Thymus (tissue), 11 donors: ENCODE data around the gene TTC7B. TPM values are rescaled to one million over a fixed set of nuclear protein-coding genes. Genes with fewer than 3 reads are reported as not detected.

Experiments used
- DNase-seq, 9 donors: peaks; one replicate each; pipeline ENCODE4 v3.0.0-alpha.2; 2013; ENCODE audit warnings: low spot score in 9 of 9, low read depth in 6 of 9, missing footprints in 1 of 9
- H3K27ac ChIP-seq, 2 donors: one replicate each; pipeline ENCODE4 v1.5.1; 2013; ENCODE audit warnings: control low read depth in 1 of 2, low read depth in 1 of 2, low read length in 1 of 2, mild to moderate bottlenecking in 1 of 2, moderate library complexity in 1 of 2
- H3K27me3 ChIP-seq, 2 donors: one replicate each; pipeline ENCODE4 v1.5.1; 2013; ENCODE audit warnings: low read length in 1 of 2; ENCODE audit not compliant: control insufficient read depth in 2 of 2, insufficient read depth in 1 of 2
- H3K36me3 ChIP-seq, 2 donors: one replicate each; pipeline ENCODE4 v1.5.1; 2013; ENCODE audit warnings: low read length in 1 of 2, mild to moderate bottlenecking in 1 of 2, moderate library complexity in 1 of 2; ENCODE audit not compliant: control insufficient read depth in 2 of 2, insufficient read depth in 2 of 2
- H3K4me1 ChIP-seq, 2 donors: one replicate each; pipeline ENCODE4 v1.5.1; 2013; ENCODE audit warnings: low read length in 2 of 2; ENCODE audit not compliant: control insufficient read depth in 2 of 2, insufficient read depth in 2 of 2
- H3K4me3 ChIP-seq, 2 donors: one replicate each; pipeline ENCODE4 v1.5.1; 2013; ENCODE audit warnings: low read length in 2 of 2, control low read depth in 1 of 2, mild to moderate bottlenecking in 1 of 2
- H3K9me3 ChIP-seq, 2 donors: one replicate each; pipeline ENCODE4 v1.5.1; 2013; ENCODE audit warnings: low read length in 1 of 2, mild to moderate bottlenecking in 1 of 2; ENCODE audit not compliant: control insufficient read depth in 2 of 2, insufficient read depth in 1 of 2
- WGBS: extraction: QIAGEN DNeasy Blood & Tissue Kit; methylation state at CpG from one replicate; pipeline ENCODE4 v1.1.7; 2013; 5-methylcytosine and 5-hydroxymethylcytosine counted together
- polyA plus RNA-seq: library from polyadenylated mRNA; stranded (reverse); fragments of 200-250 nt; gene quantifications from one replicate; pipeline ENCODE4 v1.2.3, GENCODE V29; 2013
- total RNA-seq: library from RNA; stranded (reverse); fragments of 120-200 nt; gene quantifications from one replicate; pipeline ENCODE4 v1.2.4, GENCODE V29; 2013
- donor health status: healthy.

TTC7B gene
- total and polyA plus RNA-seq, 2 donors, result 3.2 to 5.6 TPM

DNA sequence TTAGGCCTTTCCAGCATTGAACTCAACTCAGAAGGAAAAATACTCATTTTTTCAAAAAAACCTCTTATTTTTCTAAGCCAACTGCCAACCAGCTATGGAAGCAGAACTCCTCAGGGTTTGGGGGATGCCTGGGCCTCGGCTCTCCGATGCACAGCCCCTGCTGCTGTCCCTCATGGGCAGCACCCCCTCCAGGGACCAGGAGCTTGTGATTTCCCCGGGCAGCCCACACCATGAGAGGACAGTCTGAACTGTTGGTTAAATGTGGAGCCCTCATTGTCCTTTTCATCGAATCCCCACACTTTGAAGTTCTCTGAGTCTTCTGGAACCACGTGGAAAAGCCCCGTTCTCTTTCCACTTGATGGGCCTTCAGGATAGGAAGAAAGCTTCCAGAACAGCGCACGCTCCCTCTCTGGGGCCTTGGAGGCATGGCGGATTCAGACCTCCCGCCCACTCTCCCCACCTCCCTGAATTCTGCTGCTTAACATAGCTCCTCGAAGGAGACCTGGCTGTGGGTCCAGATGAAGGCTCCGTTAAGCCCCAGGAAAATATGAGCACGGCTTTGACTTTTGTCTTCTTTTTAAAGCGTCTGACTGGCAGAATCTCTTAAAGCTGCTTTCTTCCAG, 262.8 kb downstream of the TTC7B start:
- Histone ChIP-seq H3K4me1 (no peaks in the 10 kb centered on the region), H3K9me3 (no peaks in the 10 kb centered on the region), H3K36me3 (no peaks in the 10 kb centered on the region), H3K27me3 (no peaks in the 10 kb centered on the region), H3K27ac (no peak overlapping the region), H3K4me3 (no peak overlapping the region)
- no peak for DNase-seq
- whole genome bisulfite sequencing, result 97% methylated on average over 14 of the region's 14 CpGs

DNA sequence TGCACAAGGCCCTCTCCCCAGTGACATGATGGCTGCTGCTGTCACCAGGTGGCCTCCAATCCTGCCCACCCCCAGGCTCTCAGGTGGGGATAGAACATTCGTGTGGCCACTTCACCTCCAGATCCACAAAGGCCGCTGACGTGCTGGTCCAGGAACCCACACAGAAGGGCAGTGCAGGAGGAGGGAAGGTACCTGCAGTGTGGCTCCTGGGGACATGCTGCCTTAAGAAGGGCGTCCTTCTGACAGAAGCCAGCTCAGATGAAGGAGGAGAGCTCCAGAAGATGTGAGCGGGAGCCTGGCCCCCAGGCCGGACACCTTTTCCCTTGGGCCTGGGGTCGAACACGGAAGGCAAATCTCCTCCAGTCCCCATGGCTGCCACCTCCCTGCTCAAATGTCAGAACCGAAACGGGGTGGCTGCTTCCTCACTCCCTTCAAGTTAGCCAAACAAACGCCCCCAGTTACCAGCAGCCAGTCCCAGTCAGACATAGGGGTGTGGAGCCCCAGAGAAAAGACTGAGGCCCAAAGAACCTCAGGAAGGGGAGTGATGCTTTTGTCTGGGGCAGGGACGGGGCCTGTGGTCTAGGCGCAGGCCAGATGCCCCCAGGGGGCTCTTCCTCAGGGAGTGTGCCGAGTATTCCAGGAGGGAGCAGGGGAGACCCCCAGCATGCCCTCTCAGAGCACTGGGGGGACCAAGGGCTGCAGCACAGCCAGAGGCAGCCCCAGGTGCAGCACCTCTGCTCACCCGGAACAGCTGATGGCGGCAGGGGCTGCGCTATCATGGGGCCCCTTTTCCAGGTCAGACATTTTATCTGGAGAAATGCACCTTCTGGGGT, 263.5 kb downstream of the TTC7B start:
- H3K36me3 ChIP-seq, result no peaks in the 10 kb centered on the region

DNA sequence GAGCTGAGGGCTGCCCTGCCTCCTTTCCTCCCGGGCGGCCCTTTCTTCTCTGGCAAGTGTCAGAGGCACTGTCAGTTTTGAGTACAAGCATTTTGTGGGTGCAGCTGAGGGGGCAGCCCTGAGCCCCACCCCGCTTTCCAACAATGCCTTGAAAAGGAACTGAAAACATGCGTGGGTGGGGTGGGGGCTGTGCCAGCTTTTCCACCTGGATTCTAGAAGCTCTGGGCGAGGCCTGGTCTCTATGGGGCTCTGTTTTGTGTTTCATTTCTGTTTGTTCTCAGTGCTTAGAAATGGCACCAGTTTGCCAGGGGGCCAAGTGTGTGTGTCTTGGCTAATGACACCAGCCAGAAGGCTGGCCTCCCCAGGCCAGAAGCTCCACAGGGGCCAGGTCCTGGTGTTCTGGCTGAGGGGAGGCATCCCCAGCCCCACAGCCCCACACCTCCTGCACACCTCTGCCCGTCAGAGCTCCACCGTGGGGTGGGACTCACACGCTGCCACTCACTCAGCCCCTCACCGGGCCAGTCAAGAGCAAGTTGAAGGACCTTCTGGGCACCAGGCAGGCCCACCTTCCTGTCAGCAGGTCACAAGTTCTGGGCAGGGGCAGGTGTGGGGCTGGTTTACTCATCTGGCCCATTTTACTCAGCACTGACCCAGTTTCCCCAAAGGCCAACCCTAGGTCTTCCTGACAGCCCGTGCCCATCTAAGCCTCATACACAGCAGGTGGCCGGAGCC, 264.3 kb downstream of the TTC7B start:
- H3K27me3 ChIP-seq, result no peaks in the 10 kb centered on the region
- 95% methylated on average over 11 of the region's 11 CpGs for WGBS
- H3K4me3 ChIP-seq, result no peak overlapping the region
- no peaks in the 10 kb centered on the region for H3K9me3 ChIP-seq
- H3K27ac ChIP-seq, result no peak overlapping the region
- no peaks in the 10 kb centered on the region for H3K36me3 ChIP-seq
- no peak for DNase-seq
- no peaks in the 10 kb centered on the region for H3K4me1 ChIP-seq

More for the DNA sequence above, 263.5 kb downstream of the TTC7B start:
- no peak overlapping the region for H3K27ac ChIP-seq
- no peak for DNase-seq
- no peaks in the 10 kb centered on the region for H3K27me3 ChIP-seq
- 92% methylated on average over 17 of the region's 17 CpGs for WGBS
- no peaks in the 10 kb centered on the region for H3K4me1 ChIP-seq
- no peaks in the 10 kb centered on the region for H3K9me3 ChIP-seq
- no peak overlapping the region for H3K4me3 ChIP-seq

DNA sequence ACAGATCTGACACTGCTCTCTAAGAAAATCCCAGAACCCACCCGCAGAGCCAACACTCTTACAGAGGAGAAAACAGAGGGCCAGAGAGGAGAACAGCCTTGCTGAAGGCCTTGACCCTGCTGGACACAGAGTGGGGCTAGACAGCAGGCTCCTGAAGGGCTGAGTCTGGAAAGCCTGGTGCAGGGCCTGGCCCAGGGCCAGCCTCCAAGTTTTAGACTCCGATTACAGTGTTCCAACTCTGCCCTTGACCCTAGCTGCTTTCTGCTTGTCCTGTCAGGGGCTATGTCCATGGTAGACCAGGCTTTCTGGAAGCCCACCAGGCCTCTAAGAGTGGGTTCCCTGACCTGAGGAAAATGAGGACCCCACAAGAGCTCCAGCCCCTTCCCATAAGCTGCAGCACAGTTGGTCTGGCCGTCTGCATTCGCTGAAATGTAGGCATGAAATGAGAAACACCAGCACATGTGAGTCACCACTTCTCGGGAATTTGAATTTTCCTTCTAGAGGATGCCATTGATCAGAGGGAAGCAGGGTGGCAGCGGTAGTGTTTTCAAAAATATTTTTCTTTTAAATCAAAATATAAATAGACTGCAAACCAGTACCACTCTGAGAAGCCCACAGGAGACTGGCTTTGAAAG, 265.0 kb downstream of the TTC7B start:
- Histone ChIP-seq H3K27ac (no peak overlapping the region), H3K4me1 (no peaks in the 10 kb centered on the region), H3K9me3 (no peaks in the 10 kb centered on the region), H3K36me3 (no peaks in the 10 kb centered on the region), H3K4me3 (no peak overlapping the region), H3K27me3 (no peaks in the 10 kb centered on the region)
- DNase-seq, result no peak
- WGBS, result 96% methylated on average over 6 of the region's 6 CpGs

DNA sequence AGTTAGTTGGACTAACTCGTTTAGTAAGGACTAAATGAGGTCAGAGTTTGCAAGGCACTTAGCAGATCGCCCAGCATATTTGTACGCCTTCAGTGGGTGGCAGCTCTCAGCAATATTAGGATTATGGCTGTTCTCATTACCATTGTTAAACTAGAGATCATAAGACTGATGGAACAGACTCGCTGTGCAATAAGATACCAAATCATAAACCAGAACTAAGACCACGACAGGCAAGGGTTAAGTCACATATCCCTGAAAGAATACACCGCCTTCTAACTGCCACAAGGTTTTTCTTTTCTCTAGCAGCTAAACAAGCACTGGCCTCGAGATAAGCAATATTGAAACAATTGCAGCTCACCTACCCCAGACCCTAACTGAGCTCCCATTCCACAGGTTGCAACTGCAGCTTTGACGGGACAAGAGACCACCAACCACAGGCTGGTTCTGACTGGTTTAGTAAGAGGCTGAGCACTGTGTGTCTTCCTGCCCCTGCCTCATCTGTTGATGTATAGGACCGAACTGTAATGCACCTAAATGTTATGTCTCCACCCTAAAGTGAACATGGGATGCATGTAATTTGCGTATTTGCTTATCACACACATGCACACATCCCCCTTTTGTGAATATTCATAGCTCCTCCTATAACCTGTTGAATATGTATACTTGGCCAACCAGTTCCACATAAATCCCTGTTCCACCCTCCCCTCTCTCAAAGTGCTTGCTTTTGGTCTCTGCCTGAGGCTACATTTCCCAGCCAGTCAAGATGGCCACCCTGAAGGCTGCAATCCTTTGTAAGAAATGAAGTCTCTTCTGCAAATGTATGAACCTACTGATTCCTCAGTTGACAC, 266.2 kb downstream of the TTC7B start:
- Histone ChIP-seq H3K27ac (no peak overlapping the region), H3K36me3 (no peaks in the 10 kb centered on the region), H3K27me3 (no peaks in the 10 kb centered on the region), H3K4me3 (no peak overlapping the region), H3K4me1 (no peaks in the 10 kb centered on the region), H3K9me3 (no peaks in the 10 kb centered on the region)
- no peak for DNase-seq
- 89% methylated on average over 10 of the region's 10 CpGs for WGBS

DNA sequence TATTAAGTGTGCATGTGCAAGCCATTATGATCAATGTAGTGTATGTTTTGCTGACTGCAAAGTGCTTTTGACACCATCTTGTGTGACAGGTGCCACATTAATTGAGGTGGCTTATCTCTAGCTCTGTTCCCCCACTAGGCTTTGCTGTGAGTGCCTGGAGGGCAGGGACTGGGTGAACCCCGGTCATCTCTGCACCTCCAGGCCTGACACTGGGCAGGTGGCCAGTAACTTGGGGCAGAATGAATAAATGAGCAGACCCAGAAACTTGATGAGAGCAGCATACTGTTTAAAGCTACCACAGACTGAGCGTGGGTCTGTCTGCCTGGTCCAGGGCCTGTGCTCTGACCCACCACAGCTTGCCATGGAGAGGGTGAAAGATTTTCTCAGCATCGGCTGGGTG, 267.8 kb downstream of the TTC7B start:
- Histone ChIP-seq H3K9me3 (no peaks in the 10 kb centered on the region), H3K27ac (no peak overlapping the region), H3K4me1 (no peaks in the 10 kb centered on the region), H3K27me3 (no peaks in the 10 kb centered on the region), H3K36me3 (no peaks in the 10 kb centered on the region), H3K4me3 (no peak overlapping the region)
- WGBS, result 97% methylated on average over 3 of the region's 3 CpGs
- no peak for DNase-seq

DNA sequence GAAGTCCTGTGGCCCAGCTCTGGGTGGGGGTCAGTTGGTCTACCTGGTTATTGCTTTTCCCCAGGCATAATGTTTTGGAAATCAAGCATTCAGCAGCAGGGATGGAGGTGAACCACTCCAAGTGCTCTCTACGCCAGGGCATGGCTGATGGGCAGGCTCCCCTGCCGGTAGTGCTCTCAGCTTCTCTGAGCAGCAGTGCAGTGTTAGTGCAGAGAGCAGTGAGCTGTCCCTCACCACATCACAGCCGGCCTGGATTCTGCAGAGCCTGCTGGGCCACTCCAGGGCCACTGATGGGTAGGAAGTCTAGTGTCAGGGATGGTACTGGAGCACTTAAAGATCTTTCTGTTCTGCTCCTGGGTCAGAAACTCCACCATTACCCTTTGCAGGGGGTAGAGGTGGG, 268.3 kb downstream of the TTC7B start:
- Histone ChIP-seq H3K36me3 (no peaks in the 10 kb centered on the region), H3K4me3 (no peak overlapping the region), H3K27me3 (no peaks in the 10 kb centered on the region), H3K9me3 (no peaks in the 10 kb centered on the region), H3K4me1 (no peaks in the 10 kb centered on the region), H3K27ac (no peak overlapping the region)
- no peak for DNase-seq
- WGBS, result 94% methylated on average over 3 of the region's 3 CpGs

DNA sequence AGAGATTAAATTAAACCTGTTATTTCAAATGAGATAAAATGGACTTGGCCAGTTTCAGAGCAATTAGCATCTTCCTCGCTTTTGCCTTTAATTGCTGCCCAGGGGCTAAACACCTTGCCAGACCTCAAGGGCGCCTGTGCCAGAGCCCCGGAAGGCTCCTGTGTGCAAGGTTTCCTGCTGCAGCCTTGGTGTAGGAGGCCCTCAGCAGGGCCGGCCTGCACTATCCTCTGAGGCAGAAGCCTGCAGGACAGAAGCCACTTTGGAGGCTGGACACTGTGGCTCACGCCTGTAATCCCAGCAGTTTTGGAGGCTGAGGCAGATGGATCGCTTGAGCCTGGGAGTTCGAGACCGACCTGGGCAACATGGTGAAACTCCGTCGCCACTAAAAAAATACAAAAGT, 269.0 kb downstream of the TTC7B start:
- Histone ChIP-seq H3K4me1 (no peaks in the 10 kb centered on the region), H3K9me3 (no peaks in the 10 kb centered on the region), H3K27ac (no peak overlapping the region), H3K4me3 (no peak overlapping the region), H3K36me3 (no peaks in the 10 kb centered on the region), H3K27me3 (no peaks in the 10 kb centered on the region)
- 96% methylated on average over 10 of the region's 10 CpGs for WGBS
- DNase-seq, result no peak
